SK-N-SH (cell line): Measurements from ENCODE around the gene NCDN.

Experiments
- CTCF ChIP-seq: fragments of 200-600 bp; sonication (generic); IDR thresholded peaks from 2 replicates; pipeline ENCODE4 v1.6.1; 2017; ENCODE audit warnings: antibody characterized with exemption, mild to moderate bottlenecking, moderate library complexity
- REST ChIP-seq: IDR thresholded peaks from 2 replicates; pipeline ENCODE4 v1.6.1; 2012; ENCODE audit warnings: mild to moderate bottlenecking, low read depth, low read length, moderate library complexity

- TF ChIP-seq CTCF (no peak), REST (no peak)
Observed at GRCh38 chr1:35560256-35561225, 2.9 kb downstream of the NCDN start.
